NOMO-1 (cell line): ENCODE data around the gene BAG1.
A peak's percentile ranks its signal among the peaks of the same experiment; 100 is the strongest.

ENCODE experiments used
- DNase-seq, 2 experiments: peaks; one replicate each; lab custom pipeline; 2025; ENCODE audit not compliant: unreplicated experiment in 2 of 2; lab: John Stamatoyannopoulos, UW

The BAG1 gene

GRCh38 chr9:33220681-33221567 is 43.6 kb downstream of the BAG1 start:
- peak; percentile 45 to 53 for DNase-seq

GRCh38 chr9:33211695-33212393 is 52.7 kb downstream of the BAG1 start:
- DNase-seq, result no peak

- DNase-seq, result no peak
Measured at GRCh38 chr9:33210006-33210715, 54.3 kb downstream of the BAG1 start.

GRCh38 chr9:33209394-33209793 is 55.1 kb downstream of the BAG1 start:
- no peak for DNase-seq

GRCh38 chr9:33202552-33203201 is 61.8 kb downstream of the BAG1 start:
- DNase-seq, result peak in 1 of 2 experiments; percentile 15
